ENCODE data around the gene CACNA1I. TPM values are rescaled to one million over a fixed set of nuclear protein-coding genes. Genes with fewer than 3 reads are reported as not detected.

CACNA1I gene
- total RNA-seq, 1 experiment from 2014 or later: 0.90 TPM

- H3K27me3 ChIP-seq (replicated peaks; ENCODE audit: insufficient read depth, low read depth, low read length, poor library complexity): no peaks in the 10 kb centered on the region
- H3K4me3 ChIP-seq (ENCODE audit: low read depth, low read length, poor library complexity, severe bottlenecking): no peak overlapping the region
- peaks cover 22% of the 10 kb centered on the region for H3K4me1 ChIP-seq (ENCODE audit: insufficient read depth, low read length, poor library complexity, severe bottlenecking)
- intact Hi-C loops (cut with micrococcal nuclease; ENCODE audit: unreplicated experiment): no loop called here
- no peak for TF ChIP-seq EZH2 (IDR thresholded peaks at IDR 0.05; ENCODE audit: borderline replicate concordance, low read depth, low read length, poor library complexity, severe bottlenecking)
- TF ChIP-seq, protein P1, sequence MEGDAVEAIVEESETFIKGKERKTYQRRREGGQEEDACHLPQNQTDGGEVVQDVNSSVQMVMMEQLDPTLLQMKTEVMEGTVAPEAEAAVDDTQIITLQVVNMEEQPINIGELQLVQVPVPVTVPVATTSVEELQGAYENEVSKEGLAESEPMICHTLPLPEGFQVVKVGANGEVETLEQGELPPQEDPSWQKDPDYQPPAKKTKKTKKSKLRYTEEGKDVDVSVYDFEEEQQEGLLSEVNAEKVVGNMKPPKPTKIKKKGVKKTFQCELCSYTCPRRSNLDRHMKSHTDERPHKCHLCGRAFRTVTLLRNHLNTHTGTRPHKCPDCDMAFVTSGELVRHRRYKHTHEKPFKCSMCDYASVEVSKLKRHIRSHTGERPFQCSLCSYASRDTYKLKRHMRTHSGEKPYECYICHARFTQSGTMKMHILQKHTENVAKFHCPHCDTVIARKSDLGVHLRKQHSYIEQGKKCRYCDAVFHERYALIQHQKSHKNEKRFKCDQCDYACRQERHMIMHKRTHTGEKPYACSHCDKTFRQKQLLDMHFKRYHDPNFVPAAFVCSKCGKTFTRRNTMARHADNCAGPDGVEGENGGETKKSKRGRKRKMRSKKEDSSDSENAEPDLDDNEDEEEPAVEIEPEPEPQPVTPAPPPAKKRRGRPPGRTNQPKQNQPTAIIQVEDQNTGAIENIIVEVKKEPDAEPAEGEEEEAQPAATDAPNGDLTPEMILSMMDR (conservative IDR thresholded peaks at IDR 0.05; ENCODE audit: low read depth, low read length): no peak
- peak; percentile 38 for DNase-seq (ENCODE audit: low spot score)
- H3K36me3 ChIP-seq (ENCODE audit: insufficient read depth, low read length, poor library complexity, severe bottlenecking): no peaks in the 10 kb centered on the region
- no peak overlapping the region for H3K27ac ChIP-seq (ENCODE audit: low read depth, low read length, poor library complexity, severe bottlenecking)
- POLR2A ChIA-PET (ENCODE audit: low non-redundant PET): no interaction called here
- H3K9me3 ChIP-seq (ENCODE audit: low read depth, low read length, poor library complexity, severe bottlenecking): no peaks in the 10 kb centered on the region
- BruUV-seq (replicated peaks): no TSS peak
- CTCF ChIA-PET: no interaction called here
Measured at GRCh38 chr22:39690881-39691605, 120.5 kb downstream of the CACNA1I start.

DNA sequence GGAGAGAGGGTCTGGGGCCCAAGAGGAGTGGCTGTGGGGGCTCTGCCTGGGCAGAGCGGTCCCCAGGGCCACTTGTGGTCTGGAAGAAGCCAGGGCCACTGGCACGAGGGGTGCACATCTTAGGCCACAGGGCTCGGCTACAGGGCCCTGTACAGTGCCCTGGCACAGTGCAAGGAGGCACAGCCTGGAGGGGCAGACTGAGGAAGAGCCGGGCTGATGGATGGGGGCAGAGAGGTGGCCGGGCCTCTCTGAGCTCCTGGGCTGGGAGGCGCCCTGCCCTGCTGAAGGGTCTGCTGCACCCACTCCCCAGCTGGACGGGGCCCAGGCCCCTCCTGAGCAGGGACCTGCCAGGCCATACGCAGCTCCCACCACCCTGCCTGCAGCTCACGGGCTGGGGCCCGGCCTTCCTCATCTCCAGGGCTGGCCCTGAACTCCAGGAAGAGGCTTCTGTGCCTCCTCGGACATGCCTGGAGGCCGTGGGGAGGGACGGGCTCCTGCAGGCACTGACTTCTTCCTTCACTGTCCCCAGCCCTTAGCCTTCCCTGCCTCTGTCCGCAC is 123.5 kb downstream of the CACNA1I start:
- no peak for TF ChIP-seq EZH2 (IDR thresholded peaks at IDR 0.05; ENCODE audit: borderline replicate concordance, low read depth, low read length, poor library complexity, severe bottlenecking)
- TF ChIP-seq, protein P1 (conservative IDR thresholded peaks at IDR 0.05; ENCODE audit: low read depth, low read length): no peak
- no peaks in the 10 kb centered on the region for H3K27me3 ChIP-seq (replicated peaks; ENCODE audit: insufficient read depth, low read depth, low read length, poor library complexity)
- peaks cover 22% of the 10 kb centered on the region for H3K4me1 ChIP-seq (ENCODE audit: insufficient read depth, low read length, poor library complexity, severe bottlenecking)
- no peaks in the 10 kb centered on the region for H3K36me3 ChIP-seq (ENCODE audit: insufficient read depth, low read length, poor library complexity, severe bottlenecking)
- ChIA-PET POLR2A (ENCODE audit: low non-redundant PET) (no interaction called here), CTCF (no interaction called here)
- no peak overlapping the region for H3K4me3 ChIP-seq (ENCODE audit: low read depth, low read length, poor library complexity, severe bottlenecking)
- BruUV-seq (replicated peaks): no TSS peak
- no peaks in the 10 kb centered on the region for H3K9me3 ChIP-seq (ENCODE audit: low read depth, low read length, poor library complexity, severe bottlenecking)
- H3K27ac ChIP-seq (ENCODE audit: low read depth, low read length, poor library complexity, severe bottlenecking): no peak overlapping the region
- no peak for DNase-seq (ENCODE audit: low spot score)
- intact Hi-C loops (cut with micrococcal nuclease; ENCODE audit: unreplicated experiment): no loop called here

- Histone ChIP-seq H3K36me3 (ENCODE audit: insufficient read depth, low read length, poor library complexity, severe bottlenecking) (no peaks in the 10 kb centered on the region), H3K27me3 (replicated peaks; ENCODE audit: insufficient read depth, low read depth, low read length, poor library complexity) (no peaks in the 10 kb centered on the region), H3K27ac (ENCODE audit: low read depth, low read length, poor library complexity, severe bottlenecking) (no peak overlapping the region), H3K9me3 (ENCODE audit: low read depth, low read length, poor library complexity, severe bottlenecking) (no peaks in the 10 kb centered on the region), H3K4me1 (ENCODE audit: insufficient read depth, low read length, poor library complexity, severe bottlenecking) (no peaks in the 10 kb centered on the region), H3K4me3 (ENCODE audit: low read depth, low read length, poor library complexity, severe bottlenecking) (no peak overlapping the region)
- BruUV-seq (replicated peaks): no TSS peak
- ChIA-PET POLR2A (ENCODE audit: low non-redundant PET) (no interaction called here), CTCF (no interaction called here)
- TF ChIP-seq, protein P1 (conservative IDR thresholded peaks at IDR 0.05; ENCODE audit: low read depth, low read length): no peak
- TF ChIP-seq EZH2 (IDR thresholded peaks at IDR 0.05; ENCODE audit: borderline replicate concordance, low read depth, low read length, poor library complexity, severe bottlenecking): no peak
- no peak for DNase-seq (ENCODE audit: low spot score)
- intact Hi-C loops (cut with micrococcal nuclease; ENCODE audit: unreplicated experiment): no loop called here
Measured at GRCh38 chr22:39697790-39698430, 127.4 kb downstream of the CACNA1I start.
